ENCODE measurements around the gene LINC00237. TPM values are rescaled to one million over a fixed set of nuclear protein-coding genes. Genes with fewer than 3 reads are reported as not detected.

Gene LINC00237
- total and polyA plus RNA-seq, 2 of the 8 experiments (the other 6 are each of a cell fraction or from before 2014, with no cell fraction given) = 0.28 to 1.4 TPM

- H2BK12ac ChIP-seq (ENCODE audit: low read depth, low read length) = no peak overlapping the region
- no peak overlapping the region for H3K56ac ChIP-seq (replicated peaks; ENCODE audit: insufficient read length, low read depth, low read length)
- peak in 1 of 2 experiments; percentile 40 for DNase-seq (ENCODE audit: low read depth in 1 of 2, low spot score in 2 of 2)
- WGBS, 2 experiments (ENCODE audit: extremely low coverage in 1 of 2, insufficient coverage in 1 of 2, insufficient read length in 1 of 2, insufficient replicate concordance in 2 of 2, low coverage in 1 of 2, low lambda C conversion rate in 2 of 2, missing lambda C conversion rate in 1 of 2) = 94% methylated on average over 2 of the region's 2 CpGs; no CpG with 5 or more reads in 1 of the 2 experiments
- no peak overlapping the region for H4K91ac ChIP-seq (replicated peaks; ENCODE audit: insufficient read length, low read length)
- no peak overlapping the region for H3K23ac ChIP-seq (ENCODE audit: insufficient read length)
- H2BK120ac ChIP-seq (replicated peaks; ENCODE audit: low read depth, low read length) = no peak overlapping the region
- H3K9me3 ChIP-seq (ENCODE audit: insufficient read depth in 2 of 2, low read depth in 1 of 2, low read length in 1 of 2) = no peaks in the 10 kb centered on the region
- H3K36me3 ChIP-seq (ENCODE audit: control insufficient read depth in 2 of 4, insufficient read depth in 4 of 4, low read length in 3 of 4) = no peaks in the 10 kb centered on the region
- H4K5ac ChIP-seq (ENCODE audit: insufficient read length, low read depth, low read length) = no peak overlapping the region
- H3K79me2 ChIP-seq (ENCODE audit: control insufficient read depth in 1 of 2, insufficient read depth in 2 of 2, low read length in 2 of 2) = no peaks in the 10 kb centered on the region
- no peak overlapping the region for H3K4me3 ChIP-seq (ENCODE audit: extremely low read depth in 1 of 4, insufficient read depth in 2 of 4, low read depth in 3 of 4, low read length in 4 of 4)
- no peak overlapping the region for H3K14ac ChIP-seq (ENCODE audit: insufficient read length)
- H3K9ac ChIP-seq (replicated peaks in 1 of 4; ENCODE audit: extremely low read depth in 1 of 4, low read depth in 3 of 4, low read length in 3 of 4) = no peak overlapping the region
- no peak overlapping the region for H4K8ac ChIP-seq (ENCODE audit: extremely low read depth, insufficient read depth, low read length)
- H3K18ac ChIP-seq (ENCODE audit: extremely low read depth, low read length) = no peak overlapping the region
- POLR2A ChIA-PET (ENCODE audit: partially characterized antibody) = interaction anchor here (1.2 kb wide), 1 partner anchor 18 kb away, joined by 4 read pairs; no protein-coding TSS in a partner anchor
- no peaks in the 10 kb centered on the region for H4K20me1 ChIP-seq (replicated peaks in 1 of 2; ENCODE audit: control insufficient read depth in 1 of 2, insufficient read depth in 2 of 2, low read length in 2 of 2)
- no peak overlapping the region for H3K4me2 ChIP-seq (ENCODE audit: insufficient read depth in 1 of 2, low read depth in 2 of 2, low read length in 2 of 2)
- H3K79me1 ChIP-seq (ENCODE audit: low read depth, low read length) = no peaks in the 10 kb centered on the region; the same call in 1 of the 2 replicates
- no peaks in the 10 kb centered on the region for H3K23me2 ChIP-seq (ENCODE audit: low read depth, low read length)
- no peak overlapping the region for H2AFZ ChIP-seq (ENCODE audit: low read length)
- FAIRE-seq = no peak
- H2AK5ac ChIP-seq (ENCODE audit: low read depth, low read length) = no peak overlapping the region
- H2BK15ac ChIP-seq (ENCODE audit: low read length) = no peak overlapping the region
- H3K4me1 ChIP-seq (replicated peaks in 1 of 4; ENCODE audit: control insufficient read depth in 3 of 4, insufficient read depth in 4 of 4, low read length in 3 of 4) = no peaks in the 10 kb centered on the region
- H2BK20ac ChIP-seq (ENCODE audit: low read length) = no peak overlapping the region
- H3K27ac ChIP-seq (ENCODE audit: low read depth, low read length) = no peak overlapping the region
- H3K27me3 ChIP-seq (replicated peaks in 1 of 4; ENCODE audit: control insufficient read depth in 3 of 4, extremely low read depth in 1 of 4, insufficient read depth in 3 of 4, low read length in 3 of 4) = no peaks in the 10 kb centered on the region
- H2BK5ac ChIP-seq (ENCODE audit: low read depth, low read length) = no peak overlapping the region
- CTCF ChIA-PET (ENCODE audit: partially characterized antibody) = interaction anchor here (0.8 to 1.7 kb wide), 4 partner anchors 19 to 109 kb away, joined by 3 to 9 read pairs (median 4); no protein-coding TSS in a partner anchor
- H3K4ac ChIP-seq (replicated peaks; ENCODE audit: insufficient read length, low read depth, low read length) = no peak overlapping the region
- TF ChIP-seq RBBP5 (IDR thresholded peaks at IDR 0.05; ENCODE audit: borderline replicate concordance, low read depth, low read length) = no peak
Observed at GRCh38 chr20:21082584-21082983, 23.6 kb downstream of the LINC00237 start.
